Measurements from ENCODE around the gene RAB29.
"Not testable (repeated sequence)": the region's sequence is repeated elsewhere in the genome, so short reads cannot be mapped to it uniquely, and the experiment has no call there.

DNA sequence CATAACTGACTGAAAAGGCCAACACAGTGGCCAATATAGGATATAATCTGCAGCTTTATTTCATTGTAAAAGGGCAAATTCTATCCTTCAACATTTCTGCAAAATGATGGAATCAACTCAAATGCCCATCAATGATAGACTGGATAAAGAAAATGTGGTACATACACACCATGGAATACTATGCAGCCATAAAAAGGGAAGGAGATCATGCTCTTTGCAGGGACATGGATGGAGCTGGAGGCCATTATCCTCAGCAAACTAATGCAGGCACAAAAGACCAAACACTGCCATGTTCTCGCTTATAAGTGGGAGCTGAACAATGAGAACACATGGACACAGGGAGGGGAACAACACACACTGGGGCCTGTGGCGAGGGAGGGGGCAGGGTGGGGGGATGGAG lies 54.5 kb downstream of the RAB29 start:
- TF ChIP-seq, protein P1, sequence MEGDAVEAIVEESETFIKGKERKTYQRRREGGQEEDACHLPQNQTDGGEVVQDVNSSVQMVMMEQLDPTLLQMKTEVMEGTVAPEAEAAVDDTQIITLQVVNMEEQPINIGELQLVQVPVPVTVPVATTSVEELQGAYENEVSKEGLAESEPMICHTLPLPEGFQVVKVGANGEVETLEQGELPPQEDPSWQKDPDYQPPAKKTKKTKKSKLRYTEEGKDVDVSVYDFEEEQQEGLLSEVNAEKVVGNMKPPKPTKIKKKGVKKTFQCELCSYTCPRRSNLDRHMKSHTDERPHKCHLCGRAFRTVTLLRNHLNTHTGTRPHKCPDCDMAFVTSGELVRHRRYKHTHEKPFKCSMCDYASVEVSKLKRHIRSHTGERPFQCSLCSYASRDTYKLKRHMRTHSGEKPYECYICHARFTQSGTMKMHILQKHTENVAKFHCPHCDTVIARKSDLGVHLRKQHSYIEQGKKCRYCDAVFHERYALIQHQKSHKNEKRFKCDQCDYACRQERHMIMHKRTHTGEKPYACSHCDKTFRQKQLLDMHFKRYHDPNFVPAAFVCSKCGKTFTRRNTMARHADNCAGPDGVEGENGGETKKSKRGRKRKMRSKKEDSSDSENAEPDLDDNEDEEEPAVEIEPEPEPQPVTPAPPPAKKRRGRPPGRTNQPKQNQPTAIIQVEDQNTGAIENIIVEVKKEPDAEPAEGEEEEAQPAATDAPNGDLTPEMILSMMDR (conservative IDR thresholded peaks at IDR 0.05; ENCODE audit: low read depth, low read length): not testable (repeated sequence)
- not testable (repeated sequence) for TF ChIP-seq EZH2 (IDR thresholded peaks at IDR 0.05; ENCODE audit: borderline replicate concordance, low read depth, low read length, poor library complexity, severe bottlenecking)

Data from A673 (cell line).